ENCODE measurements around the gene GPD1.

The GPD1 gene

DNA sequence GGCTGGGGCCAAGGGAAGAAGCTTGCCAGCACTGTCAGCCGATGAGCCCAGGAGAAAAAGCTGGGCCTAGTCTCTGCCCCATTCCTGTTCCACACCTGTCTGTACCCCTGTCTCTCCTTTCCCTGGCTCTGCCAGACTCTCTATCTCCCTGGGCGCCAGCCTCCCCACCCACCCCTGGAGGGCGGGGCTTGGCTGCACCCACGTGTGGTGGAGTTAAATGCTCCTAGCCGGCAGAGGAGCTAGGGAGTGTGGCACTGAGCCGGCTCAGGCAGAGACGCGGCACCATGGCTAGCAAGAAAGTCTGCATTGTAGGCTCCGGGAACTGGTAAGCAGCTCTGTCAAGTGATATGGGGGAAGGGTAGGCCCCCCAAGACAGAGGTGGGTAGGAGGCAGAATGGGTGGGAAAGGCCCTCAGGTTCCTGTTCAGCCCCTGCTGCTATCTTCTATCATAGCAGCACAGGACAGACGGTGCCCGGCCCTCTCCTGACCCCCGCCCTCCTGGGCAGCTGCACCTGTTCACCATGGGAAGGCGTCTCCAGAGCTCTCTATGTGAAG, at the start of gene GPD1:
Gene GPD1, plus strand, starts transcription at position 242 of the 555 bp plus-strand sequence. Its CDS starts 43 bp downstream, at position 285.
- DNase-seq, result no peak

DNA sequence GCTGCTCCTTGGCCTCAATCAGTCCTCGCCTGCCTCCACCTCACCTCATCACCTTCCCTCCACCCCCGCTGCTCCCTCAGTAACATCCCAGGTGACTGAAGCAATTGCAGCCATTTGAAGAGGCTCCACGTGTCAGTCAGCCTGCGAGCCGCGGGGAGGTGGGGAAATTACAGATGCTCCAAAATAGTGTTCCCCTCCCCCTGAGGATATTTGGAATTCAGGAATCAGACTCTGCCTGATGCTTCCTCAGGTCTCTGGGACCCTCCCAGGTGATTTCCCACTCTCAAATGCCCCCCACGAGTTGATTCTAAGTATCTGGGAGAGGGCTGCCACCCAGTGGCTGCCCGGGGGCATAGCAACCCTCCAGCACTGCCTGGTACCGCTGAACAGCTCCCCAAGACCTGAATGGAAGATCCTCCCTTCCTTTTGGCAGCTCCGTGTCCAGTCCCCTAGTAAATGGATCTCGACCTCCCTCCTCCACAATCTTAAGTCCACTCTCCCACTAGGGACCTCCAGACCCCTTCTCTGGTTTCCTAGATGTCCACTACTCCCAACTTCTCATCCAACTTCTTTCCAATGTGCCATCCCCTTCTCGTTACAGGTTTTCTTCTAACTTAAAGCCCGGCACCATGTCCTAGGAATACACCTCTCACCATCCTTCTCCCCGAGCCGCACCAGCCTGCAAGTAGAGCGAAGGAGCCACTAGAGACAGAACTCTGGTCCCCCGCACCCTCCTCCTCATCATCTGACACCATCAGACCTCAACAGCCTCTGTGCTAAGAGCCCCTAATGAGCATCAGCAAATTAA, 47.8 kb upstream of the GPD1 start:
- peak; percentile 68 for DNase-seq

DNA sequence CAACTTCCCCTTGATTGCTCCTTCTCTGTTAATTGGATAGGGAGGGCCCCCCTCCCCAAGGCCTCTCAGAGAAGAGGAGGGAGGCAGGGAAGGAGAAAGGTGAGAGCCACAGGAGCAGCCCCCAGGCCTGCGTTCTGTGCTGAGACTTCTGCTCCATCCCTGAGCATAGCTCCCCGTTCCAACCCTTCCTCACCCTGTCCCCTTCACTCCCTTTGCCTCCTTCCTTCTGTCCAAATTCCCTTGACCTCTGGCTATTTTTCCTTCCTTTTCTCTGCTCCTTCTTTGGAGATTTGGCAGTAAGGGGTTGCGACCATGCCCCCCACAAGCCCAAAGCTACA, 47.2 kb upstream of the GPD1 start:
- DNase-seq, result no peak

DNA sequence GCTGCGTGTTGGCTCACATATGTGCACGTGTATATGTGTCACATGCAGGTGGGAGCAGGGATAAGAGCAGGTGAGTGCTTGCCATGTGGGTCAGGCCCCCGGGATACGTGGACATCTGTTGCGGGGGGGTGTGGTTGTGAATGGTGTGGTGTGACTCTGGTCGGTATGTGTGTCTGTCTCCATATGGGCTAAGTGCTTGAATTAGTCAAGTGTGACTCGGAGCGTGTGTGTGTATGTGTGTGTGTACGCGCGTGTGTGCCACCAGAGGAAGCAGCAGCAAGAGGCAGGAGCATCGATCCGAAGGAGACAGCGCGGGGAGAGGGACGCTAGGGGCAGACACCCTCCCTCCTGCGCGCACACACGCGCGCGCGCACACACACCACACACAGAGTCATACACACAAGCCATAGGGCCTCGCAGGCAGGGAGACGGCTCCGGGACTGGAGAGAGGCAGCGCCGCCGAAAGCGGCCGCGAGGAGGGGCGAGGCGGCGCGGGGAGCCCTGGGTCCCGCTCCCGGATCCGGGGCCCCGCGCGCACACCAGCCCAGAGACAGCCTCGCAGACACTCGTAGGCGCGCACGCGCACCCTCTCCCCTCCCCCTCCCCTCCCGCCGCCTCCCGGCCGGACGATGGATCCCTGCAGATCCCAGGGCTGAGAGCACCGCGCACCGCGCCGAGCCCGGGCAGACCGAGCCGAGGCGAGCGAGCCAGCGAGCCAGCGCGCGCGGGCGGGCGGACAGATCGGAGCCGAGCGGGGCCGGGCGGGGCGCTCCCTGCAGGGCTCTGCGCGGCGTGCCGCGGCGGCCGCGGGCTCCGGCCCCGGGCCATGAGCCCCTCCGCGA, 46.6 kb upstream of the GPD1 start, which contains the start of gene ASIC1:
Gene ASIC1, plus strand, starts transcription at position 597 of the 842 bp plus-strand sequence. CDS start 1,171 bp downstream, outside the sequence.
- DNase-seq, result peak; percentile 61

DNA sequence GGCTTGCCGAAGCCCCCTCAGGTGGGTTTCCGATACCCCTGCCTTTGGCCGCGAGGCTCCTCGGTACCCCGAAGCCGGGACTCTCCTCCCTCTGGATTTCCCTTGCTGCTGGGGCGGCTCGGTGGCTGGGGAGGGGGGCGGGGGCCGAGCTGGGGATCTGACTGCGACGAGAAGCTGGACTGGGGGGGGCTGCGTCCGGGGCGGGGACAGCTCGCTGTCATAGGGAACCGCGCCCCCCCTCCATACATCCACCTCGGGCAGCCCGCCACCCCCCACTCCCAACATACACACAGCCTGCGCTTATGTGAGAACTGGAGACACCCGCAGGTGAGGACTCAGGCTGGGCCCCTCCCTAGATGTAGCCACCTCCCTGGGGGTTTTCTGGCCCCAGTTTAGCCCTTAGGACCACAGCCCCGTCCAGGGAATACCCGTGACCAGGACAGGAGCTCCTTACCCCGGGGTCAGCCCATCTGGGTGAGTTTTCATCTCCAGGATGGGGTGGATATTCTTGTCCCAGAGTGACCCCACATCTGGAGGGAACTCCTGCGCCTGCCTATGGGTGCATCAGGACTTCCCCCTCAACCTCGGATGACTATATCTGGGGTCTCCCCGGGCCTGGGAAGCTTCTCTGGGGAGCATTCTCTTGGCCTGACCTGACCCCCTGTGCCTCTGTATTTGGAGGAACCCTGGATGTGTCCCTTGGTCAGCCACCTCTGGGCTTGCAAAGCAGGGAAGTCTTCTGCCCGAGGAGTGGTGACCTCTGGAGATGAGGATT, 45.7 kb upstream of the GPD1 start:
- DNase-seq, result no peak

DNA sequence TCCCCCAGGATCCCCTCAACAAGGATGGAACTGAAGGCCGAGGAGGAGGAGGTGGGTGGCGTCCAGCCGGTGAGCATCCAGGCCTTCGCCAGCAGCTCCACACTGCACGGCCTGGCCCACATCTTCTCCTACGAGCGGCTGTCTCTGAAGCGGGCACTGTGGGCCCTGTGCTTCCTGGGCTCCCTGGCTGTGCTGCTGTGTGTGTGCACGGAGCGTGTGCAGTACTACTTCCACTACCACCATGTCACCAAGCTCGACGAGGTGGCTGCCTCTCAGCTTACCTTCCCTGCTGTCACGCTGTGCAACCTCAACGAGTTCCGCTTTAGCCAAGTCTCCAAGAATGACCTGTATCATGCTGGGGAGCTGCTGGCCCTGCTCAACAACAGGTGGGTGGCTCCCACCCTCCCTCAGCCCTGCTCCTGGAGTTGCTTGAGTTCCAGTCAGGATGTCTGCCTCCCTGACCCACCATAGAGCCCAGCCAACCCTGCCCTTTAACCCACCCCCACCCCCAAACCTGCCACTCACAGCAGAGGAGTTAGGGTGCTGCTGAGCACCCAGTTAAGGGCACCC, 45.0 kb upstream of the GPD1 start:
- DNase-seq, result no peak

DNA sequence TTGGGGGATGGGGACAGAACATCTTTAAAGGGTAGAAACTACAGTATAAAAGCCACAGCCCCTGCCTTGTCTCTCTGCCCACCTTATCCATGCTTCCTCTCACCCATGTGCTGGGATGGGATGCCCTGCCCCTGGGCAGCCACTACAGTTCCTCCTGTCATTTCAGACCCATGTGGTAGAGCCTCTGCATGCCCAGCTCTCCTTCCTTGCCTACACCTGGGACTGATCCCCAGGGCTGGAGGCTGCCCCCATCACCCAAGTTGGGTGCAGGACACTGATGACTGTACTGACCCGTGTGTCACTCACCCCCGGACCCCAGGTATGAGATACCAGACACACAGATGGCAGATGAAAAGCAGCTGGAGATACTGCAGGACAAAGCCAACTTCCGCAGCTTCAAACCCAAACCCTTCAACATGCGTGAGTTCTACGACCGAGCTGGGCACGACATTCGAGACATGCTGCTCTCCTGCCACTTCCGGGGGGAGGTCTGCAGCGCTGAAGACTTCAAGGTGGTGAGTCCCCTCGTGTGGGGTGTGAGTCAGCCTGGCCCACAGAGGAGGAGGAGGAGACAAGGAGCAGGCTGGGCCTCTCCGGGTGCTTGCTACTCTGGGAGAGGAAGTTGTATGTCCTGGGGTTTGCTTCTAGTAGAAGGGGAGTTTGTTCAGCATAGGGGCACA, 44.2 kb upstream of the GPD1 start:
- peak; percentile 67 for DNase-seq

DNA sequence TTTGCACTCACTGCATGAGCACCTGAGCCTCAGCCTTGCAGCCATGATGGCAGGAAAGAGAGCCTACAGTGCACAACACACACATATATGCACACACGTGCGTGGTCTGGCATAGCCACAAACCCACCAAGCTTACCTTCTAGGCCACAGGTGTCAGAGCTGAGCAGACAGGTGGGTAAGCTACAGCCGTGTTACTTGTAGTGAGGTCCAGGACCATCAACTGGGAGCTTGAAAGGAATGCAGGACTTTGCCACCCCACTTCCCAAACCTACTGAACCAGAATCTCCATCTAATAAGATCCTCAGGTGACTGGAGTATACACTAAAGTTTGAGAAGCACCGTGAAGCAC, 43.7 kb upstream of the GPD1 start:
- no peak for DNase-seq

DNA sequence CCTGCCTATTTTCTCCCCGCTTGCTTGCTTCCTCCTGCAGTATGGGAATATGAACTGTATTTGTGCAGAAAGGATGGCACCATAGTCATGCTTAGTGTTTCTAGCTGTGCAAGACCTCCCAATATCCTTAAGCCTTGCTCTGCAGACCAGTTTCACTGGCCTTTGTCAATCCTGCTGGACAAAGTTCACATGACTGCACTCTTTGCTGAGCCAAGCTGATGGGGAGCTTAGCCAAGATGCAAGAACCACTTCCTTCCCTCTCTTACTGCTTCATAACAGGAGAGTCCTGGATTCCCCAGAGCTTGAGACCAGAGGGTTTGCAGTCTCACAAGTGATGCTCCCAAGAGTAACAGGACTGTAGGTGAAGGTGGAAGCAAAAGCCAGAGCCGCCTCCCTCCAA, 42.6 kb upstream of the GPD1 start:
- no peak for DNase-seq

DNA sequence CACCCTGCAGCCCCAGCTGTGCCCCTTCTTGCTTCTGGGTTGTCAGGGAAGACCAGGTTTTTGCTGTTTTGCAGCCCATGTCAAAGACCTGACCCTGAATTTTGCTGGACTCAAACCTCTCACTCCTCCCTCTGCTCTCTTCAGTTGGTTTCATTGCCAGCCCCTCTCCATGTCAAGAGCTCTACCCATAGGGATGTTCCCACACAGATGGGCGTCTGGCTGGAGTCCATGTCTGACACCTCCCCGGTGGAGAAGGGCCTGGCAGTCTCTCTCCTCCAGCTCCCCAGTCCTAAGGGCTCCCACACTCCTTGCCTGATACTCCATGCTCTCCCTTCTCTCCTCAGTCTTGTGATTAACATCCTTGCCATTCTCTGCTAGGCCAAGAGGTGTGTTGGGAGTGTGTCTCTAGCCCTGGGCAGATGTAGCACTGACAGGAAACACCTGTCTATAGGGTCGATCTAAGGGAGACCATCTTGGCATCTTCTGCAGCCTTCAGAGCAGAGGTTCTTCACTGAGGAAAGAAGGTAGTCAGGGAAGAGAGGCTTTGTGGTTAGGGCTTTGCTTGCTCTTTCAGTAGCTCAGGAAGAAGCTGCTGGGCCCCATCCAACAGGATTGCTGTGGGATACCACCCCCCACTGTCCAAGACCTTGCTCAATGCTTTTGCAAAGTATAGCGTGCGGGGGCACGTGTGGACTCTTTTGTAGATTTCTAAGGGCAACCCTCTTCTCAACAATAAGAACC, 41.7 kb upstream of the GPD1 start:
- DNase-seq, result no peak

DNA sequence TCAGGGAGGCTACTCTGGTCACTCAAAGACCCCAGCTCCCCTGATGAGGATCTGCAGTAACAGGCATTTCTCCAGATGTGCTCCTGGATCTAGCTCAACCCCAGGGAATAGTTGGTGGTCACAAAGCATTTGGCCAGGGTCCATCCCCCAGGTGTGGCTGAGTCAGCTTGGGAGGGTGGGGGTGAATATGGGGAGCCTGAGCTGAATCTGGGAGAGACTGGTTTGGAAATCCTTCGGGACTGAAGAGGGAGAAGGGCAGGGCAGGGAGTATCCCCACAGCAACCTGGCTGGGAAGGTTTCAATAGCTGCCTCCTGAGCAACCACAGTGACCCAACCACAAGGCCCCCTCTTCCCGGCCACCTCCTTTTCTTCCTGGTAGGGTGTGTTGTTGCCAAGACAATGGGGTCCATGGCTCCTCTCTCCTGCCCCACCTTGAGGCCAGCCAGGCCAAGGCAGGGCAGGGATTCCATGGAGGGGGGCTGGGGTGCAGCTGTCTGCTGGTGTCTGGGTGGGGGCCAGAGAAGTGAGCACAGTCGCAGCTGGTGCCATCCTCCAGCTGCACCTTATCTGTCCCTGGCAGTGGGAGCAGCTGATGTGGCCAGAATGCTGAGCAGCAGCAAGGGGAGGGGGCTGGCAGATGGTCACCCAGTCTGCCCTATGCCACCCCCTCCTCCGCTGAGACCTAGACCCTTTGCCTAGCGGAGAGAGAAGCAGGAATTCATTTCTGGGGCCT, 40.9 kb upstream of the GPD1 start:
- no peak for DNase-seq

DNA sequence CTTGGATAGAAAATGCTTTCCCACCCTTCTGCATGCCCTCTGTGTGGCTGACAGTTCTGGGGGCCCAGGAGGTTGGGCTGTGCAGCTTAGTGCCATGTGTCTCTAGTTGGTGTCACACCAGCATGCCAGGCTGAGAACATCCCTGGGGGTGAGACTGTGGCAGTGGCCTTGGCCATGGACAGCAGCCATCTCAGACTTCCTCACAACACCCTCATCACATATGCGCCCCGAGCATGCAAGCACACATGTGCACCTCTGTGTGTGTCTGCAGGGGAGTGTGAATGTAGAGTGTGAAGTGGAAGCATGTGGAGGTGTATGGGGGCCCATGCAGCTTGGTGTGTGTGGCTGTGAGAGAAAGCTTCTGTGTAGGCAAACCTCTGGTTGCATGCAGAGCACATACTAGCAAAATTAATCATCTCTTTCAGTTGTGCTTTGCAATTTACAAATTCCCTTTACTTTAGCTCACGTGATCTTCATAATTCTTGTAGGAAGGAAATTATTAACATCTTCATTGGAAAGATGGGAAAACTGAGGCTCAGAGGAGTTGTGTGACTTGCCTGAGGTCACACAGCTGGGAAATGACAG, 38.0 kb upstream of the GPD1 start:
- DNase-seq, result no peak

DNA sequence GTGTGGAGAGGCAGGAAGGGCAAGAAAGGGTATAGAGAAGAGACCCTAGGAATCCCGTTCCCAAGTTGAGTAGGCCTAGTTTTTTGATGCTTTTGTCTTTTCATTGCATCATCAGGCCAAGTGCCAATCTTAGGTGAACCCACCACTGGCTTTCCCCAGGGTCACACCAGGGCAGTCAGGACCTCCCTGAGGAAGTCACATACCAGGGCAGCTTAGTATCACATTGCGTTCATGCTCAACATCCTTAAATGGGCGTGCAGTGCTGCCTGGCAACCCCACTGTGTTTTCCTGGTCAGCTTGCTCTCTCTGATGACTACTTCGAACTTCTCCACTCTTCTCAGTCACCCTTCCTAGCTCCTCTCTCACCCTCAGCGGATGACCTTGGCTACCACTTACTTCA, 37.4 kb upstream of the GPD1 start:
- DNase-seq, result no peak

DNA sequence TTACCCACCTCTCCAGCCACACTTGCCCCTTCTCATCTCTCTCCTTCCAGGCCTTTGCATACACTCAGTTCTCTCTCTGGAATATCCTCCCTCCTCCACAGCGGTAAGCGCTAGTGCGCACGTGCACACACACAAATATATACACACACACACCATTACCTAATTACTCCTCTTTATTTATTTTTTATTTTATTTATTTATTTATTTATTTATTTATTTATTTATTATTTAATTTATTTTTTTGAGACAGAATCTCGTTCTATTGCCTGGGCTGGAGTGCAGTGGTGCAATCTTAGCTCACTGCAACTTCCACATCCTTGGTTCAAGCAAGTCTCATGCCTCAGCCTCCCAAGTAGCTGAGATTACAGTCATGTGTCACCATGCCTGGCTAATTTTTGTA, 34.7 kb upstream of the GPD1 start:
- no peak for DNase-seq

DNA sequence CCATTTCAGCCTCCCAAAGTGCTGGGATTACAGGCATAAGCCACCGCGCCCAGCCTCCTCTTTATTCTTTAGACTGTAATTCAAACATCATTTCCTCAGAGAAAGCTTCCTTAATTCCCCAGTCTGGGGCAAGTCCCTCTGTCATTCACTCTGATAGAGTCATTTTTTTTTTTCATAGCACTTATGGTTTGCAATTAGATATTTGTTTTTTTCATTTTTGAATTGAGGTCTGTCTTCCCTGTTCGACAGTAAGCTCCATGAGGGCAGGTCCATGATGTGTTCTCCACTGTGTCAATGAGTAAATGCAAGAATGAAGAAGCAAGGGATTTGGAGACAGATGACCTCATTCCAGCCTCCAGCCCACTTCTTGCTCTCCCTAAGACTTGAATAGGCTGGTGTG, 34.3 kb upstream of the GPD1 start:
- DNase-seq, result no peak

DNA sequence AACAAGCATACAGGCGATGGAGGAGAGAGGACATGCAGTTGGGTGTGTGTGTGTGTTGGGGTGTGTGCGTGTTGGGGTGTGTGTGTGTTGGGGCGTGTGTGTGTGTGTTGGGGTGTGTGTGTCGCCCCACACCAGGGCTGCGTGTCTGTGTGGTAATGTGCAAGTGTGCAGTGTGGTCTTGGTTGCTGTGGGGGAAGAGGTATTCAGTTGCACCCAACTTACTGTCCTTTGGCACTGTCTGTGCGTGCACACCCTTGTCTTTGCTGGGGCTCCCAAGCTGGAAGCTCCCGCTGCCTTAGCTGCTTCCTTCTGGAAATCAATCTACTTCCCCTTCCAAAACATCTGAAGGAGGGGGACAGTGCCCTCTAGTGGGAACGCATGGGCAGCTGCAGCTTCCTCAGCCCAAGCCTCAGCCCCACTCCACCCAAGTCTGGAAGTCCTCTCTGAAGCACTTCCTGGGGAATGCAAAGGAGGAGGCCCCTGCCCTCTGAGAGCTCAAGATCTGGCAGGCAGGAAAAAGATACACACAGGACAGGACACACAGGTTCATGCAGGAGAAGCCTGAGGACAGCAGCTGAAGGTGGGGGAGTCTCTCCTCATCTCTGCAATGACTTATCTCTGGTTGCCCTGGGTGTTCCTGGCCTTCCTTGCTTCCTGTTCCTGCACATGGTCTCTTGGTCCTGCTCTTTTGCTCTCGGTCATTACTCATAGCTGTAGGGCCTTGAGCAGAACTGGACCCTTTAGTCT, 33.3 kb upstream of the GPD1 start:
- DNase-seq, result peak; percentile 71

DNA sequence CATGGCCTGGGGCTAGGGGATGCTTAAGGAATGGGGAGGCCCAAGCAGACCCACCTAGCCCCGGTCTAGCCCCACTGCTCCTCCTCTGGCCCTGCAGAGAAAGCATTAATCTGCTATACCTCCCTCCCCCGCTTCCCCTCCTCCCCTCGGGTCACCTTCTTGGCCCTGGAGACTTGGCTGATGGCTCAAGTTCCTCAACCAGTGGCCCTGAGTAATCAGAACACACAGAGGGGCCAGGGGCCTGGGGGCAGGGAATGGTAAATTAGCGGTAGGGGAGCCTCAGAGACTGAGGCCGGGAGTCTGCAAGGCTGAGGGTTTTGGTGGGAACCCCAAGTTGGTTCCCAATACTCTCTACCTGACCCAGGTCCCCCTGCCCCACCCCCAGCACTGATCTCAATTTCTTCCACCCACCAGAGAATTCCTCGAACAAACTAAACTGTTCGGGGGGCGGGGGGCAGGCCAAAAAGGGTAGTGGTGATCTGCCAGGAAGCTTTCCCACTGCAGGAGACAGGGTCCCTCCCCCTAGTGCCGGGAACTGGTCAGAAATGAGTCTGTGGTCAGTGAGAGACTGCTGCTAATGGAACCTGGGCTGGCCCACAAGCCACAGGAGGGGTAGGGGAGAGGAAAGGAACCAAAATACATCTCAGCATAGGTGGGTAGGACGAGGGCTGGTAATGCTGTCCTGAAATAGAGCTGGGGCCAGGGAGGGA, 31.5 kb upstream of the GPD1 start:
- no peak for DNase-seq

DNA sequence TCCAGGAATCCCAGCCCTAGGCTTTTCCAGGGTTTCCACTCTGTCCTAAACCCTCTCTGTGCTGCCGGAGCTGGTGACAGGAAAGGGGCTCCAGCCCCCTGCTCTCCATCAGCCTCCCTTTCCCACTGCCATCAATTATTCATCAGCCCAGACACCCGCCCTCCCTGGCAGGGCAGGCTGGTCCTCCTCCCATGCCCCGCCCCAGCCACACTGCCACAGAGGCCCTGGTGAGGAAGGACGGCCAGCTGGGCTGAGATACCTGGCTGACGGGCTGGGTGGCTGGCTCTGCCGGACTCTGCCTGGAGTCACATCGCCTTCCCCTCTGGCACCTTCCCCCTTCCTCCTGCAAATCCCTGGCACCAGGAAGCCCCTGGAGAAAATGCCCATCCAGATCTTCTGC, 30.6 kb upstream of the GPD1 start:
- no peak for DNase-seq

DNA sequence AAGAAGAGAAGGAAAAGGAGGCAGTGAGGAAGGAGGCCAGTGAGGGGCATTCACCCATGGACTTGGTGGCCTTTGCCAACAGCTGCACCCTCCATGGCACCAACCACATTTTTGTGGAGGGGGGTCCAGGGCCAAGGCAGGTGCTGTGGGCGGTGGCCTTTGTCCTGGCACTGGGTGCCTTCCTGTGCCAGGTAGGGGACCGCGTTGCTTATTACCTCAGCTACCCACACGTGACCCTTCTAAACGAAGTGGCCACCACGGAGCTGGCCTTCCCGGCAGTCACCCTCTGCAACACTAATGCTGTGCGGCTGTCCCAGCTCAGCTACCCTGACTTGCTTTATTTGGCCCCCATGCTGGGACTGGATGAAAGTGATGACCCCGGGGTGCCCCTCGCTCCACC, 30.1 kb upstream of the GPD1 start:
- DNase-seq, result no peak
